ENCODE results near the gene HOXD9. TPM values are rescaled to one million over a fixed set of nuclear protein-coding genes. Genes with fewer than 3 reads are reported as not detected.

The HOXD9 gene
- total RNA-seq, 1 experiment from 2014 or later, result not detected

DNA sequence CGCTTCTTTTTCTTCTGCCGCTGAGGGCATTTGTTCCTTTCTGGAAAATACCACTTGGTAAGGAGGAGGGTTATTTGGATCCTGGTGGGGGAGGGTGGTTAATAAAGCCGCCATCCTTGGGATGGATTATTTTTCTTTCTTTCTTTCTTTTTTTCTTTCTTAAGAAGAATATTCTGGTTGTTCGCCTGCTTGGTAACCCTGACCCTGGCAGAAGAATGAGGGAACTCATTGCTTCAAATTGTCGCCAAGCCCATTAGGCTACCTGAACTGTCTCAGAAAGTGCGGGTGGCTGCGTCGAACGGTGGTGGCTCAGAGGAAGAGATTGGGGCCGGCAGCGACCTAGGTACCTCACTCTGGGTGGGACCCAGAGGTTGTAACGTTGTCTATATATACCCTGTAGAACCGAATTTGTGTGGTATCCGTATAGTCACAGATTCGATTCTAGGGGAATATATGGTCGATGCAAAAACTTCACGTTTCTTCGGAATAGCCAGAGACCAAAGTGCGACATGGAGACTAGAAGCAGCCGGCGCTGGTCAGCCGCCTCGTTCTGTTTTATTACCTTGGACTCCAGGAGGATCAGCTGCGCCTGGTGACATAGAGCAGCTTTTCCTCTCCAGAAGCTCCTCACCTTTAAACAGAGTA, 27.5 kb downstream of the HOXD9 start:
- Histone ChIP-seq H4K20me1 (ENCODE audit: insufficient read depth) (no peaks in the 10 kb centered on the region), H3K79me2 (ENCODE audit: low read depth) (no peaks in the 10 kb centered on the region), H3K9me3 (ENCODE audit: insufficient read depth, low read depth) (no peaks in the 10 kb centered on the region), H3K27ac (no peak overlapping the region), H3K4me3 (no peak overlapping the region), H3K4me1 (replicated peaks; ENCODE audit: insufficient read depth) (no peaks in the 10 kb centered on the region), H3K36me3 (ENCODE audit: low read depth) (no peaks in the 10 kb centered on the region), H3K27me3 (ENCODE audit: insufficient read depth, low read depth) (peaks cover 89% of the 10 kb centered on the region), H3K4me2 (no peak overlapping the region), H3F3A (ENCODE audit: insufficient read depth, low read depth) (no peaks in the 10 kb centered on the region), H2AFZ (no peak overlapping the region), H3K9me2 (ENCODE audit: insufficient read depth) (no peaks in the 10 kb centered on the region)
- ChIA-PET POLR2A (ENCODE audit: unreplicated experiment) (no interaction called here), CTCF (no interaction called here)
- BruUV-seq (replicated peaks), result no TSS peak
- no peak for TF ChIP-seq EZH2 (IDR thresholded peaks at IDR 0.05; ENCODE audit: low read depth)
- TF ChIP-seq, protein P1, sequence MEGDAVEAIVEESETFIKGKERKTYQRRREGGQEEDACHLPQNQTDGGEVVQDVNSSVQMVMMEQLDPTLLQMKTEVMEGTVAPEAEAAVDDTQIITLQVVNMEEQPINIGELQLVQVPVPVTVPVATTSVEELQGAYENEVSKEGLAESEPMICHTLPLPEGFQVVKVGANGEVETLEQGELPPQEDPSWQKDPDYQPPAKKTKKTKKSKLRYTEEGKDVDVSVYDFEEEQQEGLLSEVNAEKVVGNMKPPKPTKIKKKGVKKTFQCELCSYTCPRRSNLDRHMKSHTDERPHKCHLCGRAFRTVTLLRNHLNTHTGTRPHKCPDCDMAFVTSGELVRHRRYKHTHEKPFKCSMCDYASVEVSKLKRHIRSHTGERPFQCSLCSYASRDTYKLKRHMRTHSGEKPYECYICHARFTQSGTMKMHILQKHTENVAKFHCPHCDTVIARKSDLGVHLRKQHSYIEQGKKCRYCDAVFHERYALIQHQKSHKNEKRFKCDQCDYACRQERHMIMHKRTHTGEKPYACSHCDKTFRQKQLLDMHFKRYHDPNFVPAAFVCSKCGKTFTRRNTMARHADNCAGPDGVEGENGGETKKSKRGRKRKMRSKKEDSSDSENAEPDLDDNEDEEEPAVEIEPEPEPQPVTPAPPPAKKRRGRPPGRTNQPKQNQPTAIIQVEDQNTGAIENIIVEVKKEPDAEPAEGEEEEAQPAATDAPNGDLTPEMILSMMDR (conservative IDR thresholded peaks at IDR 0.05), result no peak
- DNase-seq, result no peak
- intact Hi-C loops (cut with micrococcal nuclease; ENCODE audit: unreplicated experiment), result no loop called here

DNA sequence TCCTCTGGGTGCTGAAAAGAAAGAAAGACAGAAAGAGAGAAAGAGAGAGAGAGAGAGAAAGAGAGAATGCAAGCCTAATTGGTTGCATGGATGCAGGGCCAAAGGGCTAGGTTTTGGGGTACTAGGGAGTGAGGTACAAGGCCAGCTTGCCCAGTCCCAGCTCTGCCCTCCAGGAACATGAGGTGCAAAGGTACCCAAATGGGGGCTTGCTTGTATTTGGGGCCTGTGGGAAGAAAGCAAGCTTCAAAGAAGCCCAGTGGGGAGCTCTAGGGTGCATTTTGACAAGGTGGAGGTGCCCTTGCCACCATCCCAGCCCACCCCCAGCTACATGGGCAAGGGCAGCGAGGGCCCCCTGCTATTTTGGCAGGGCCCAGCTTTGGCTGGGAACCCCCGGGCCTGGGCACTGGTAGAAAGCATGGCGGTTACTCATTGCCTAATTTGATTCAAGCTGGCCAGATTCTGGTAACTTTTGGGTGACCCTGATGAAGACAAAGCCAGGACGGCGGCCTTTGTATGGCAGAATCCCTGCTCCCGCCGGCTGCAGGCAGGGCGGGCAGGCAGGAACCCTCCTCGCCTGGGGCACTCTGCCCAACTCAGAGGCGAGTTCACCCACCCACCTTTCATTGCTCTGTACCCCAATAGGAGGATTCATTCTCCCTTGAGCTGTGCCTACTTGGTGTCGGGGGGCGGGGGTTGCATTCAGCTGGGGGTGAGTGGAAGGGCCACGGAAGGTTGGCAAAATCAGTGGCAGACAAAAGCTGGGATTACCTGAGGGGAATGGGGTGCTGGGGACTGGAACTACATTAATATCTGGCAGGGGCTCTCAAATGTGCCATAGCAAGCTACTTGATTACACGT, 28.3 kb downstream of the HOXD9 start:
- CTCF ChIA-PET, result no interaction called here
- Histone ChIP-seq H3F3A (ENCODE audit: insufficient read depth, low read depth) (no peaks in the 10 kb centered on the region), H3K36me3 (ENCODE audit: low read depth) (no peaks in the 10 kb centered on the region), H3K79me2 (ENCODE audit: low read depth) (no peaks in the 10 kb centered on the region), H3K4me3 (no peak overlapping the region), H3K27ac (no peak overlapping the region), H3K9me3 (ENCODE audit: insufficient read depth, low read depth) (no peaks in the 10 kb centered on the region), H4K20me1 (ENCODE audit: insufficient read depth) (no peaks in the 10 kb centered on the region), H3K4me2 (no peak overlapping the region), H3K4me1 (replicated peaks; ENCODE audit: insufficient read depth) (no peaks in the 10 kb centered on the region), H3K9me2 (ENCODE audit: insufficient read depth) (no peaks in the 10 kb centered on the region), H2AFZ (no peak overlapping the region), H3K27me3 (ENCODE audit: insufficient read depth, low read depth) (peaks cover 89% of the 10 kb centered on the region)
- TF ChIP-seq, protein P1 (conservative IDR thresholded peaks at IDR 0.05), result no peak
- no peak for TF ChIP-seq EZH2 (IDR thresholded peaks at IDR 0.05; ENCODE audit: low read depth)
- no peak for DNase-seq
- POLR2A ChIA-PET (ENCODE audit: unreplicated experiment), result no interaction called here
- intact Hi-C loops (cut with micrococcal nuclease; ENCODE audit: unreplicated experiment), result no loop called here
- BruUV-seq (replicated peaks), result no TSS peak

DNA sequence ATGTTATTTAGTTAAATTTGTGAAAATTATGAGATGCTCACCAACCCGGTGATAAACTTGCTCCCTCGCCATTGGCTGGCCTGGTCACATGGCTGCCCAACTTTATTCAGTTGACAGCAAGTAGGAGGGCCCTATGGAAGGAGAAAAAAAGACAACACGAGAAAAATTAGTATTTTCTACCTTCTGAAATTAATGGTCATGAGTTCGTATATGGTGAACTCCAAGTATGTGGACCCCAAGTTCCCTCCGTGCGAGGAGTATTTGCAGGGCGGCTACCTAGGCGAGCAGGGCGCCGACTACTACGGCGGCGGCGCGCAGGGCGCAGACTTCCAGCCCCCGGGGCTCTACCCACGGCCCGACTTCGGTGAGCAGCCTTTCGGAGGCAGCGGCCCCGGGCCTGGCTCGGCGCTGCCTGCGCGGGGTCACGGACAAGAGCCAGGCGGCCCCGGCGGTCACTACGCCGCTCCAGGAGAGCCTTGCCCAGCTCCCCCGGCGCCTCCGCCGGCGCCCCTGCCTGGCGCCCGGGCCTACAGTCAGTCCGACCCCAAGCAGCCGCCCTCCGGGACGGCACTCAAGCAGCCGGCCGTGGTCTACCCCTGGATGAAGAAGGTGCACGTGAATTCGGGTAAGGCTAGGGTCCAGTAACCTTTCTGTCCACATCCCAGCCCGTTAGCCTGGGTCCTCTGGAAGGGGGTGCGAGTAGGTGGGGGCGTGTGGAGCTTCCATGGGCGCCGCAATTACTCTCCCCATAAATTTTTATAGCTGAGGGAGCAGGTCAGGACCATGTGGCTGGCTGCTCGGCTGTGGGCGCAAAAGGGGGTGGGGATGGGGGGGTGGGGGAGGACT, 29.1 kb downstream of the HOXD9 start, which contains the start of gene HOXD4:
TSS of gene HOXD4 (plus strand) at position 109 of the 846 bp plus-strand sequence. CDS start at position 193, 84 bp downstream.
- Histone ChIP-seq H3K9me3 (ENCODE audit: insufficient read depth, low read depth) (no peaks in the 10 kb centered on the region), H3K9me2 (ENCODE audit: insufficient read depth) (no peaks in the 10 kb centered on the region), H3K27me3 (ENCODE audit: insufficient read depth, low read depth) (peaks cover 89% of the 10 kb centered on the region), H4K20me1 (ENCODE audit: insufficient read depth) (no peaks in the 10 kb centered on the region), H3K4me3 (no peak within 1 kb of the TSS), H3K4me2 (no peak within 1 kb of the TSS), H3K79me2 (ENCODE audit: low read depth) (no peaks in the 10 kb centered on the region), H2AFZ (no peak within 1 kb of the TSS), H3K36me3 (ENCODE audit: low read depth) (no peaks in the 10 kb centered on the region), H3F3A (ENCODE audit: insufficient read depth, low read depth) (no peaks in the 10 kb centered on the region), H3K4me1 (replicated peaks; ENCODE audit: insufficient read depth) (no peaks in the 10 kb centered on the region), H3K27ac (no peak within 1 kb of the TSS)
- BruUV-seq (replicated peaks), result no TSS peak
- CTCF ChIA-PET, result no interaction called here
- TF ChIP-seq, protein P1 (conservative IDR thresholded peaks at IDR 0.05), result no peak
- TF ChIP-seq EZH2 (IDR thresholded peaks at IDR 0.05; ENCODE audit: low read depth), result no peak
- DNase-seq, result no peak
- POLR2A ChIA-PET (ENCODE audit: unreplicated experiment), result no interaction called here
- intact Hi-C loops (cut with micrococcal nuclease; ENCODE audit: unreplicated experiment), result no loop called here

Measured in PC-9 (cell line).